HCT116 (cell line): ENCODE data around the gene AHNAK. TPM values are rescaled to one million over a fixed set of nuclear protein-coding genes. Genes with fewer than 3 reads are reported as not detected.
A peak's percentile ranks its signal among the peaks of the same experiment; 100 is the strongest.

Source experiments
- ATAC-seq: fragments of 200-7000 bp; cut with Tn5 transposase; 2 replicates; pipeline ENCODE4 v1.9.1; 2020; ENCODE audit warnings: mild to moderate bottlenecking, moderate library complexity
- BruUV-seq: library from RNA; stranded (reverse); fragments of 400-500 nt; replicated peaks from 2 replicates; lab custom pipeline; 2021; lab: Mats Ljungman, UMichigan
- CTCF ChIA-PET: fragments of 300-600 bp; sonication (Branson Sonifier 250); formaldehyde crosslinking; loops from one replicate; lab custom pipeline; 2021; ENCODE audit warnings: antibody characterized with exemption; lab: Charles Lee
- POLR2A ChIA-PET: fragments of 300-600, 350-600 bp; sonication (Branson Sonifier 250); formaldehyde crosslinking; loops from one replicate; lab custom pipeline; 2021; ENCODE audit warnings: antibody characterized with exemption; lab: Charles Lee
- RAD21 ChIA-PET, 2 experiments: fragments of 300-600 bp; sonication (Branson Sonifier 250); formaldehyde crosslinking; loops; one replicate each; lab custom pipeline; 2023; ENCODE audit warnings: low total read pairs in 2 of 2; ENCODE audit not compliant: uncharacterized antibody in 2 of 2, unreplicated experiment in 2 of 2, low non-redundant PET in 1 of 2; lab: Charles Lee
- DNase-seq: peaks from one replicate; pipeline ENCODE4 v3.0.0-alpha.2; 2010; ENCODE audit warnings: low read depth, low spot score
- H2AFZ ChIP-seq: fragments of 200-600 bp; shearing (Covaris generic), sonication (generic); 2 replicates; pipeline ENCODE4 v1.6.1; 2017; ENCODE audit warnings: low read depth, mixed run types, mixed read lengths, antibody characterized with exemption, low read length; ENCODE audit not compliant: poor library complexity, severe bottlenecking
- H3K27ac ChIP-seq: 2 replicates; pipeline ENCODE4 v1.5.1; 2012; ENCODE audit warnings: low read depth, low read length
- H3K27me3 ChIP-seq: fragments of 200-600 bp; sonication (generic); 2 replicates; pipeline ENCODE4 v1.6.1; 2016; ENCODE audit warnings: mixed run types, low read length, mixed read lengths; ENCODE audit not compliant: insufficient read depth
- H3K36me3 ChIP-seq, 2 experiments: fragments of 200-500 bp in 1 of 2; fragments of 200-600 bp in 1 of 2; sonication (Bioruptor generic) in 1 of 2; sonication (generic) in 1 of 2; 2 replicates each; pipeline versions ENCODE4 v1.5.1 to v1.6.1; 2014 to 2016; ENCODE audit warnings: low read length in 2 of 2, inconsistent platforms in 1 of 2, mixed read lengths in 1 of 2, mixed run types in 1 of 2; ENCODE audit not compliant: insufficient read depth in 2 of 2, control insufficient read depth in 1 of 2
- H3K4me1 ChIP-seq, 2 experiments: fragments of 200-600 bp in 1 of 2; sonication (generic) in 1 of 2; 2 replicates each; pipeline versions ENCODE4 v1.5.1 to v1.6.1; 2012 to 2017; ENCODE audit warnings: low read length in 2 of 2, inconsistent platforms in 1 of 2, mild to moderate bottlenecking in 1 of 2, mixed read lengths in 1 of 2, mixed run types in 1 of 2, moderate library complexity in 1 of 2; ENCODE audit not compliant: insufficient read depth in 2 of 2, control insufficient read depth in 1 of 2
- H3K4me2 ChIP-seq: fragments of 200-600 bp; sonication (generic); 2 replicates; pipeline ENCODE4 v1.6.1; 2017; ENCODE audit warnings: mixed run types, low read length, mixed read lengths
- H3K4me3 ChIP-seq, 2 experiments: fragments of 200-600 bp in 1 of 2; sonication (generic) in 1 of 2; replicated peaks in 1 of 2; 2 replicates each; pipeline ENCODE4 v1.5.1; 2011 to 2016; ENCODE audit warnings: low read length in 2 of 2, control low read depth in 1 of 2, low read depth in 1 of 2, mild to moderate bottlenecking in 1 of 2, mixed read lengths in 1 of 2, mixed run types in 1 of 2
- H3K79me2 ChIP-seq: fragments of 200-600 bp; sonication (generic); 2 replicates; pipeline ENCODE4 v1.6.1; 2017; ENCODE audit warnings: mild to moderate bottlenecking, mixed run types, low read length, moderate library complexity, mixed read lengths; ENCODE audit not compliant: insufficient read depth
- H3K9ac ChIP-seq: fragments of 200-600 bp; sonication (generic); 2 replicates; pipeline ENCODE4 v1.6.1; 2016; ENCODE audit warnings: low read length, mixed read lengths
- H3K9me2 ChIP-seq: fragments of 200-600 bp; sonication (generic), shearing (Covaris generic); 2 replicates; pipeline ENCODE4 v1.6.1; 2017; ENCODE audit warnings: mixed run types, mild to moderate bottlenecking, moderate library complexity; ENCODE audit not compliant: insufficient read depth
- H3K9me3 ChIP-seq, 2 experiments: fragments of 200-500 bp in 1 of 2; fragments of 200-600 bp in 1 of 2; sonication (Bioruptor generic) in 1 of 2; sonication (generic) in 1 of 2; 2 replicates each; pipeline ENCODE4 v1.6.1; 2014 to 2017; ENCODE audit warnings: low read length in 2 of 2, mixed read lengths in 2 of 2, inconsistent platforms in 1 of 2, low read depth in 1 of 2, mild to moderate bottlenecking in 1 of 2, mixed run types in 1 of 2, moderate library complexity in 1 of 2; ENCODE audit not compliant: control insufficient read depth in 1 of 2, insufficient read depth in 1 of 2
- H4K20me1 ChIP-seq: fragments of 200-600 bp; sonication (generic), shearing (Covaris generic); 2 replicates; pipeline ENCODE4 v1.6.1; 2017; ENCODE audit warnings: mixed run types, mild to moderate bottlenecking, moderate library complexity; ENCODE audit not compliant: insufficient read depth
- CBX3 ChIP-seq: IDR thresholded peaks from 2 replicates; pipeline ENCODE4 v1.6.1; 2012; ENCODE audit warnings: low read depth
- CEBPB ChIP-seq: IDR thresholded peaks from 2 replicates; pipeline ENCODE4 v1.6.1; 2012; ENCODE audit warnings: low read depth
- EZH2 ChIP-seq: fragments of 200-600 bp; sonication (generic); IDR thresholded peaks from 2 replicates; pipeline ENCODE4 v1.6.1; 2017; ENCODE audit warnings: antibody characterized with exemption, mixed run types
- JUND ChIP-seq: IDR thresholded peaks from 2 replicates; pipeline ENCODE4 v1.6.1; 2012
- RAD21 ChIP-seq: IDR thresholded peaks from 2 replicates; pipeline ENCODE4 v1.6.1; 2012; ENCODE audit warnings: low read depth, mild to moderate bottlenecking
- REST ChIP-seq: IDR thresholded peaks from 2 replicates; pipeline ENCODE4 v1.6.1; 2012; ENCODE audit warnings: low read depth
- SRF ChIP-seq: IDR thresholded peaks from 2 replicates; pipeline ENCODE4 v1.6.1; 2012; ENCODE audit warnings: low read depth
- ZFX ChIP-seq: fragments of 450-650 bp; IDR thresholded peaks from 2 replicates; pipeline ENCODE4 v1.6.1; 2017
- intact Hi-C: fragments of 100-400 bp; cut with micrococcal nuclease; formaldehyde crosslinking; loops from 2 replicates; pipeline ENCODE4 v1.10.0; 2022
- total RNA-seq: library from RNA; stranded (reverse); gene quantifications from one replicate; pipeline ENCODE4 v1.2.1, GENCODE V29; 2021; ENCODE audit not compliant: unreplicated experiment

AHNAK gene
- total RNA-seq, 1 experiment from 2014 or later: 239 TPM

GRCh38 chr11:62505059-62505439 lies 41.6 kb downstream of the AHNAK start:
- no peak overlapping the region for H3K9ac ChIP-seq
- DNase-seq (no peak), ATAC-seq (no peak)
- H3K79me2 ChIP-seq: no peaks in the 10 kb centered on the region
- no peak overlapping the region for H3K4me2 ChIP-seq
- POLR2A ChIA-PET: no interaction called here
- H3K27me3 ChIP-seq: no peaks in the 10 kb centered on the region
- CTCF ChIA-PET: interaction anchor here (1.6 kb wide), 1 partner anchor 38 kb away, joined by 3 read pairs; no protein-coding TSS in a partner anchor
- intact Hi-C loops: no loop called here
- no peaks in the 10 kb centered on the region for H3K9me2 ChIP-seq
- RAD21 ChIA-PET: no interaction called here
- no TSS peak for BruUV-seq
- H3K4me1 ChIP-seq: peaks cover 20 to 40% of the 10 kb centered on the region in 2 experiments
- no peak overlapping the region for H3K4me3 ChIP-seq
- TF ChIP-seq SRF (peak; percentile 64; the same call in 1 of the 2 replicates), RAD21 (no peak)
- H3K9me3 ChIP-seq: no peaks in the 10 kb centered on the region
- no peak overlapping the region for H2AFZ ChIP-seq
- no peak overlapping the region for H3K27ac ChIP-seq
- no peaks in the 10 kb centered on the region for H3K36me3 ChIP-seq
- no peaks in the 10 kb centered on the region for H4K20me1 ChIP-seq

GRCh38 chr11:62504158-62504973 lies 42.2 kb downstream of the AHNAK start:
- TF ChIP-seq EZH2 (no peak), CBX3 (no peak), CEBPB (no peak), JUND (no peak), REST (no peak), ZFX (no peak)
- TF ChIP-seq, all 23 proteins: peak for 0
- H3K9me3 ChIP-seq: no peaks in the 10 kb centered on the region
- H3K27ac ChIP-seq: no peak overlapping the region
- H4K20me1 ChIP-seq: no peaks in the 10 kb centered on the region
- H3K36me3 ChIP-seq: no peaks in the 10 kb centered on the region
- DNase-seq (no peak), ATAC-seq (no peak)
- peaks cover 27 to 44% of the 10 kb centered on the region in 2 experiments for H3K4me1 ChIP-seq
- H2AFZ ChIP-seq: no peak overlapping the region
- no peaks in the 10 kb centered on the region for H3K79me2 ChIP-seq
- no peak overlapping the region for H3K9ac ChIP-seq
- intact Hi-C loops: no loop called here
- ChIA-PET RAD21 (no interaction called here), CTCF (interaction anchor here (1.6 kb wide), 1 partner anchor 38 kb away, joined by 3 read pairs; no protein-coding TSS in a partner anchor), POLR2A (no interaction called here)
- H3K4me3 ChIP-seq: no peak overlapping the region
- no peak overlapping the region for H3K4me2 ChIP-seq
- no TSS peak for BruUV-seq
- H3K27me3 ChIP-seq: no peaks in the 10 kb centered on the region
- H3K9me2 ChIP-seq: no peaks in the 10 kb centered on the region
